Activated CD8-positive, alpha-beta memory T cell treated with anti-CD3 and anti-CD28 coated beads for 48 hours (primary cell): ENCODE results near the gene CHD6.

Experiments used
- DNase-seq, 3 experiments: peaks; one replicate each; pipeline ENCODE4 v3.0.0-alpha.2; 2020; ENCODE audit warnings: low read depth in 2 of 3, low spot score in 2 of 3

Gene CHD6

GRCh38 chr20:41427833-41428232 lies 190.3 kb downstream of the CHD6 start:
- DNase-seq, result no peak

GRCh38 chr20:41426976-41427375 lies 191.2 kb downstream of the CHD6 start:
- DNase-seq, result no peak

- DNase-seq, result no peak
Observed at GRCh38 chr20:41426086-41426830, 191.9 kb downstream of the CHD6 start.

- DNase-seq, result no peak
Observed at GRCh38 chr20:41425180-41425884, 192.8 kb downstream of the CHD6 start.

GRCh38 chr20:41424546-41424945 lies 193.6 kb downstream of the CHD6 start:
- DNase-seq, result no peak

- DNase-seq, result no peak
Observed at GRCh38 chr20:41424011-41424410, 194.2 kb downstream of the CHD6 start.

GRCh38 chr20:41422953-41423352 lies 195.2 kb downstream of the CHD6 start:
- DNase-seq, result no peak

GRCh38 chr20:41418739-41419293 lies 199.4 kb downstream of the CHD6 start:
- DNase-seq, result no peak

GRCh38 chr20:41418031-41418430 lies 200.1 kb downstream of the CHD6 start:
- no peak for DNase-seq

GRCh38 chr20:41415191-41415590 lies 203.0 kb downstream of the CHD6 start:
- no peak for DNase-seq

GRCh38 chr20:41413169-41413568 lies 205.0 kb downstream of the CHD6 start:
- no peak for DNase-seq

- DNase-seq, result no peak
Observed at GRCh38 chr20:41412324-41413120, 205.7 kb downstream of the CHD6 start.

- DNase-seq, result no peak
Observed at GRCh38 chr20:41411391-41411847, 206.8 kb downstream of the CHD6 start.

GRCh38 chr20:41408986-41409385 lies 209.2 kb downstream of the CHD6 start:
- DNase-seq, result no peak

GRCh38 chr20:41408156-41408794 lies 209.9 kb downstream of the CHD6 start:
- DNase-seq, result no peak

- no peak for DNase-seq
Observed at GRCh38 chr20:41407607-41408006, 210.6 kb downstream of the CHD6 start.

- DNase-seq, result no peak
Observed at GRCh38 chr20:41406896-41407444, 211.2 kb downstream of the CHD6 start.

GRCh38 chr20:41406353-41406752 lies 211.8 kb downstream of the CHD6 start:
- DNase-seq, result no peak

GRCh38 chr20:41405436-41405835 lies 212.7 kb downstream of the CHD6 start:
- no peak for DNase-seq

GRCh38 chr20:41403604-41404003 lies 214.6 kb downstream of the CHD6 start:
- DNase-seq, result no peak

- no peak for DNase-seq
Observed at GRCh38 chr20:41398408-41398807, 219.8 kb downstream of the CHD6 start.
